Gastrocnemius medialis (tissue), 4 donors: ENCODE data around the gene NSD2.

Experiments used
- POLR2A ChIP-seq, 2 donors: fragments of 450-650 bp; IDR thresholded peaks; one replicate each; pipeline ENCODE4 v1.6.1; 2017; ENCODE audit warnings: antibody characterized with exemption in 2 of 2, mild to moderate bottlenecking in 2 of 2, moderate library complexity in 2 of 2
- TF ChIP-seq, protein P1 (sequence below), 5 experiments: fragments of 450-650 bp in 3 of 5; fragments of 200-600 bp in 2 of 5; sonication (generic) in 2 of 5; IDR thresholded peaks in 4 of 5; conservative IDR thresholded peaks in 1 of 5; 1 replicate in 4 of 5; 2 replicates in 1 of 5; pipeline ENCODE4 v1.5.1; 2016 to 2019; ENCODE audit warnings: antibody characterized with exemption in 5 of 5, mild to moderate bottlenecking in 3 of 5, moderate library complexity in 3 of 5

DNA sequence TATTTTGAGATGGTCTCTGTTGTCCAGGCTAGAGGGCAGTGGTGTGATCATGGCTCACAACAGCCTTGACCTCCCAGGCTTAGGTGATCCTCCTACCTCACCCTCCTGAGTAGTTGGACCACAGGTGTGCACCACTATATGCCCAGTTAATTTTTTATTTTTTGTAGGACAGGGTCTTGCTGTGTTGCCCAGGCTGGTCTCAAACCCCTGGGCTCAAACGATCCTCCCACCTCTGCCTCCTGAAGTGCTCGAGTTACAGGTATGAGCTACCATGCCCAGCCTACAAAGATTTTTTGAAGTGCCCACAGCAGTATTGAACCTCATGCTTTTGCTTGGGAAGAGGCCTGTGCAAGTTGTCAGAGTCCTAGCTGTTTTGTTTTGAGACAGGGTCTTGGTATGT lies 31.1 kb downstream of the NSD2 start:
- TF ChIP-seq, protein P1, sequence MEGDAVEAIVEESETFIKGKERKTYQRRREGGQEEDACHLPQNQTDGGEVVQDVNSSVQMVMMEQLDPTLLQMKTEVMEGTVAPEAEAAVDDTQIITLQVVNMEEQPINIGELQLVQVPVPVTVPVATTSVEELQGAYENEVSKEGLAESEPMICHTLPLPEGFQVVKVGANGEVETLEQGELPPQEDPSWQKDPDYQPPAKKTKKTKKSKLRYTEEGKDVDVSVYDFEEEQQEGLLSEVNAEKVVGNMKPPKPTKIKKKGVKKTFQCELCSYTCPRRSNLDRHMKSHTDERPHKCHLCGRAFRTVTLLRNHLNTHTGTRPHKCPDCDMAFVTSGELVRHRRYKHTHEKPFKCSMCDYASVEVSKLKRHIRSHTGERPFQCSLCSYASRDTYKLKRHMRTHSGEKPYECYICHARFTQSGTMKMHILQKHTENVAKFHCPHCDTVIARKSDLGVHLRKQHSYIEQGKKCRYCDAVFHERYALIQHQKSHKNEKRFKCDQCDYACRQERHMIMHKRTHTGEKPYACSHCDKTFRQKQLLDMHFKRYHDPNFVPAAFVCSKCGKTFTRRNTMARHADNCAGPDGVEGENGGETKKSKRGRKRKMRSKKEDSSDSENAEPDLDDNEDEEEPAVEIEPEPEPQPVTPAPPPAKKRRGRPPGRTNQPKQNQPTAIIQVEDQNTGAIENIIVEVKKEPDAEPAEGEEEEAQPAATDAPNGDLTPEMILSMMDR (IDR thresholded peaks at IDR 0.05 in 4 of 5, conservative IDR thresholded peaks at IDR 0.05 in 1 of 5): no peak
- no peak for TF ChIP-seq POLR2A (IDR thresholded peaks at IDR 0.05)
